Measurements from ENCODE around the gene ABCC11.

ABCC11 gene

GRCh38 chr16:48203974-48204824 is 43.1 kb downstream of the ABCC11 start:
- Histone ChIP-seq H3K4me1 (no peaks in the 10 kb centered on the region), H3K27ac (no peak overlapping the region), H3K27me3 (peaks cover 0 to 16% of the 10 kb centered on the region in 2 donors), H3K36me3 (no peaks in the 10 kb centered on the region), H3K9me3 (no peaks in the 10 kb centered on the region), H3K4me3 (no peak overlapping the region)
- TF ChIP-seq CTCF (IDR thresholded peaks at IDR 0.05) = no peak
- peak in 1 of 2 donors; percentile 37 for DNase-seq
- intact Hi-C loops (cut with DNase I; ENCODE audit: low total_unique reads) = no loop called here

- Histone ChIP-seq H3K36me3 (no peaks in the 10 kb centered on the region), H3K4me3 (no peak overlapping the region), H3K27ac (no peak overlapping the region), H3K9me3 (no peaks in the 10 kb centered on the region), H3K27me3 (peaks cover 0 to 4% of the 10 kb centered on the region in 2 donors), H3K4me1 (no peaks in the 10 kb centered on the region)
- intact Hi-C loops (cut with DNase I; ENCODE audit: low total_unique reads) = no loop called here
- DNase-seq = peak; percentile 32 to 48
- TF ChIP-seq CTCF (IDR thresholded peaks at IDR 0.05) = no peak
These were observed 45.7 kb downstream of the ABCC11 start for GRCh38 chr16:48201515-48202201.

GRCh38 chr16:48197294-48197693 is 50.0 kb downstream of the ABCC11 start:
- Histone ChIP-seq H3K27ac (no peak overlapping the region), H3K9me3 (no peaks in the 10 kb centered on the region), H3K36me3 (no peaks in the 10 kb centered on the region), H3K4me1 (no peaks in the 10 kb centered on the region), H3K4me3 (no peak overlapping the region), H3K27me3 (no peaks in the 10 kb centered on the region)
- DNase-seq = no peak
- intact Hi-C loops (cut with DNase I; ENCODE audit: low total_unique reads) = no loop called here
- TF ChIP-seq CTCF (IDR thresholded peaks at IDR 0.05) = no peak

- no peak for TF ChIP-seq CTCF (IDR thresholded peaks at IDR 0.05)
These were observed 52.3 kb downstream of the ABCC11 start for GRCh38 chr16:48194828-48195556.

GRCh38 chr16:48193846-48194245 is 53.5 kb downstream of the ABCC11 start:
- Histone ChIP-seq H3K4me1 (no peaks in the 10 kb centered on the region), H3K4me3 (no peak overlapping the region), H3K9me3 (no peaks in the 10 kb centered on the region), H3K36me3 (no peaks in the 10 kb centered on the region), H3K27me3 (no peaks in the 10 kb centered on the region), H3K27ac (no peak overlapping the region)
- no peak for DNase-seq
- no peak for TF ChIP-seq CTCF (IDR thresholded peaks at IDR 0.05)
- intact Hi-C loops (cut with DNase I; ENCODE audit: low total_unique reads) = no loop called here

More at GRCh38 chr16:48194828-48195556, 52.3 kb downstream of the ABCC11 start:
- no peak overlapping the region for H3K4me3 ChIP-seq
- no peaks in the 10 kb centered on the region for H3K9me3 ChIP-seq
- intact Hi-C loops (cut with DNase I; ENCODE audit: low total_unique reads) = no loop called here
- H3K36me3 ChIP-seq = no peaks in the 10 kb centered on the region
- DNase-seq = peak in 1 of 2 donors; percentile 20
- H3K27ac ChIP-seq = no peak overlapping the region
- no peaks in the 10 kb centered on the region for H3K4me1 ChIP-seq
- H3K27me3 ChIP-seq = no peaks in the 10 kb centered on the region

Data from tibial artery (tissue), 4 donors.